Measurements from ENCODE around the gene HOXC9.

Gene HOXC9

DNA sequence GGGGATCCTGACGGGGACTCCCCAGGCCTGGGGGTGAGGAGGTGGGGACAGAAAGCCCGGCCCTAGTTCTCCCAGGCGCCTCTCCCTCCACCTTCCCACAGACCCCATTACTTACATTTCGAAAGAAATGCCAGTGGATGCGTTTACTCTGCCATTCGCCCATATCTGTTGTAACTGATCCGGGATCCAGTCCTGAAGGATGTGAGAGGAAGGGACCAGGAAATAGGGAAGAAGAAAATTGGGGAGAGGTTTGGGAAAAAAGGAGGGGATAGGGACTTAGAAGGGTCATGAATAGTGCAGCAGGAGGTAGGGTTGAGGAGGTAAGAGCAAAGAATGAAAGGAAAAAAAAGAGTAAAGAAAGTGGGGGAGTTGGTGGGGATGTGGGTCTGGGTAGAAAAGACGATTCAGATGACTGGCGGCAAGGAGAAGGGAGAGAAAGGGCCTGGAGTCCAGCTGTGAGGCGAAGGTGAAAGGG, 44.1 kb upstream of the HOXC9 start:
- no peak overlapping the region for H3K4me3 ChIP-seq (ENCODE audit: low read depth, low read length)
- no peaks in the 10 kb centered on the region for H3K36me3 ChIP-seq (ENCODE audit: control insufficient read depth in 2 of 2, insufficient read depth in 1 of 2, low read length in 2 of 2)
- H3K27ac ChIP-seq (ENCODE audit: extremely low read depth, low read depth, low read length), result no peak overlapping the region
- no peaks in the 10 kb centered on the region for H3K9me3 ChIP-seq (ENCODE audit: control insufficient read depth, insufficient read depth, low read depth, low read length)
- ChIA-PET POLR2A (no interaction called here), CTCF (interaction anchor here (0.8 kb wide), 1 partner anchor 246 kb away, joined by 3 read pairs; no protein-coding TSS in a partner anchor)
- TF ChIP-seq ZNF561 (tag by site-specific recombination; IDR thresholded peaks at IDR 0.05; ENCODE audit: borderline replicate concordance), result no peak
- TF ChIP-seq PRDM1 (tag by site-specific recombination; IDR thresholded peaks at IDR 0.05), result peak; percentile 77
- TF ChIP-seq ZNF776 (tag by site-specific recombination; IDR thresholded peaks at IDR 0.05; ENCODE audit: borderline replicate concordance), result no peak
- peaks cover 5% of the 10 kb centered on the region; the same call in 1 of the 2 replicates for H3K4me1 ChIP-seq (ENCODE audit: control insufficient read depth, insufficient read depth, low read length)

DNA sequence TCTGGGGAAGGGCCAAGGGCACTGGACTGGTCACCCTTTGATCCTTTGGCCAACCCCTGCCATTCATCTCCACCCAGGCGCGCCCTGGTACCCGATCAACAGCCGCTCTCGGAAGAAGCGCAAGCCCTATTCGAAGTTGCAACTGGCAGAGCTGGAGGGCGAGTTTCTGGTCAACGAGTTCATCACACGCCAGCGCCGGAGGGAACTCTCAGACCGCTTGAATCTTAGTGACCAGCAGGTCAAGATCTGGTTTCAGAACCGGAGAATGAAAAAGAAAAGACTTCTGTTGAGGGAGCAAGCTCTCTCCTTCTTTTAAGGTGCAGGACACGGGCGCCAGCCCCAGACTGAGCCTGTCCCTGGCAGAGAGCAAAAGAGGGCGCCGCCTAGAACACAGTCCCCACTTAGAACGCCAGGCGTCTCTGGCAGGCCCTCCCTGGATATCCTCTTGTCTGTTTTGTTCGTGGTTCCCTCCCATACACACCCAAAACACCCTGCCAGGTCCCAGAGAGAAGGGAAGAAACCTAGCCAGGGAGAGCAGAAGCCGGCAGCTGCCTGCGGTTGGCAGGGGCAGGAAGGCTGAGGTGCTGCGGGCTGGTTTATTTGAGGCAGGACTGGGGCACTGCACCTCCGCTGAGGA, 43.6 kb upstream of the HOXC9 start:
- Histone ChIP-seq H3K9me3 (ENCODE audit: control insufficient read depth, insufficient read depth, low read depth, low read length) (no peaks in the 10 kb centered on the region), H3K36me3 (ENCODE audit: control insufficient read depth in 2 of 2, insufficient read depth in 1 of 2, low read length in 2 of 2) (no peaks in the 10 kb centered on the region), H3K4me1 (ENCODE audit: control insufficient read depth, insufficient read depth, low read length) (peaks cover 5% of the 10 kb centered on the region; the same call in 1 of the 2 replicates), H3K27ac (ENCODE audit: extremely low read depth, low read depth, low read length) (no peak overlapping the region), H3K4me3 (ENCODE audit: low read depth, low read length) (no peak overlapping the region)
- TF ChIP-seq, protein P1, sequence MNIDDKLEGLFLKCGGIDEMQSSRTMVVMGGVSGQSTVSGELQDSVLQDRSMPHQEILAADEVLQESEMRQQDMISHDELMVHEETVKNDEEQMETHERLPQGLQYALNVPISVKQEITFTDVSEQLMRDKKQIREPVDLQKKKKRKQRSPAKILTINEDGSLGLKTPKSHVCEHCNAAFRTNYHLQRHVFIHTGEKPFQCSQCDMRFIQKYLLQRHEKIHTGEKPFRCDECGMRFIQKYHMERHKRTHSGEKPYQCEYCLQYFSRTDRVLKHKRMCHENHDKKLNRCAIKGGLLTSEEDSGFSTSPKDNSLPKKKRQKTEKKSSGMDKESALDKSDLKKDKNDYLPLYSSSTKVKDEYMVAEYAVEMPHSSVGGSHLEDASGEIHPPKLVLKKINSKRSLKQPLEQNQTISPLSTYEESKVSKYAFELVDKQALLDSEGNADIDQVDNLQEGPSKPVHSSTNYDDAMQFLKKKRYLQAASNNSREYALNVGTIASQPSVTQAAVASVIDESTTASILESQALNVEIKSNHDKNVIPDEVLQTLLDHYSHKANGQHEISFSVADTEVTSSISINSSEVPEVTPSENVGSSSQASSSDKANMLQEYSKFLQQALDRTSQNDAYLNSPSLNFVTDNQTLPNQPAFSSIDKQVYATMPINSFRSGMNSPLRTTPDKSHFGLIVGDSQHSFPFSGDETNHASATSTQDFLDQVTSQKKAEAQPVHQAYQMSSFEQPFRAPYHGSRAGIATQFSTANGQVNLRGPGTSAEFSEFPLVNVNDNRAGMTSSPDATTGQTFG (tag by site-specific recombination; IDR thresholded peaks at IDR 0.05; ENCODE audit: borderline replicate concordance), result no peak
- TF ChIP-seq ZFP37 (tag by site-specific recombination; IDR thresholded peaks at IDR 0.05), result no peak
- TF ChIP-seq ZEB2 (tag by site-specific recombination; IDR thresholded peaks at IDR 0.05), result no peak
- peak; percentile 86 for TF ChIP-seq BCL11B (tag by site-specific recombination; IDR thresholded peaks at IDR 0.05; ENCODE audit: low read depth)
- TF ChIP-seq ZNF571 (tag by site-specific recombination; IDR thresholded peaks at IDR 0.05), result no peak
- no peak for TF ChIP-seq ZNF660 (tag by site-specific recombination; IDR thresholded peaks at IDR 0.05)
- TF ChIP-seq, protein P2, sequence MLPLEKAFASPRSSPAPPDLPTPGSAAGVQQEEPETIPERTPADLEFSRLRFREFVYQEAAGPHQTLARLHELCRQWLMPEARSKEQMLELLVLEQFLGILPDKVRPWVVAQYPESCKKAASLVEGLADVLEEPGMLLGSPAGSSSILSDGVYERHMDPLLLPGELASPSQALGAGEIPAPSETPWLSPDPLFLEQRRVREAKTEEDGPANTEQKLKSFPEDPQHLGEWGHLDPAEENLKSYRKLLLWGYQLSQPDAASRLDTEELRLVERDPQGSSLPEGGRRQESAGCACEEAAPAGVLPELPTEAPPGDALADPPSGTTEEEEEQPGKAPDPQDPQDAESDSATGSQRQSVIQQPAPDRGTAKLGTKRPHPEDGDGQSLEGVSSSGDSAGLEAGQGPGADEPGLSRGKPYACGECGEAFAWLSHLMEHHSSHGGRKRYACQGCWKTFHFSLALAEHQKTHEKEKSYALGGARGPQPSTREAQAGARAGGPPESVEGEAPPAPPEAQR (tag by site-specific recombination; IDR thresholded peaks at IDR 0.05), result no peak
- CTCF ChIA-PET, result no interaction called here
- POLR2A ChIA-PET, result no interaction called here

DNA sequence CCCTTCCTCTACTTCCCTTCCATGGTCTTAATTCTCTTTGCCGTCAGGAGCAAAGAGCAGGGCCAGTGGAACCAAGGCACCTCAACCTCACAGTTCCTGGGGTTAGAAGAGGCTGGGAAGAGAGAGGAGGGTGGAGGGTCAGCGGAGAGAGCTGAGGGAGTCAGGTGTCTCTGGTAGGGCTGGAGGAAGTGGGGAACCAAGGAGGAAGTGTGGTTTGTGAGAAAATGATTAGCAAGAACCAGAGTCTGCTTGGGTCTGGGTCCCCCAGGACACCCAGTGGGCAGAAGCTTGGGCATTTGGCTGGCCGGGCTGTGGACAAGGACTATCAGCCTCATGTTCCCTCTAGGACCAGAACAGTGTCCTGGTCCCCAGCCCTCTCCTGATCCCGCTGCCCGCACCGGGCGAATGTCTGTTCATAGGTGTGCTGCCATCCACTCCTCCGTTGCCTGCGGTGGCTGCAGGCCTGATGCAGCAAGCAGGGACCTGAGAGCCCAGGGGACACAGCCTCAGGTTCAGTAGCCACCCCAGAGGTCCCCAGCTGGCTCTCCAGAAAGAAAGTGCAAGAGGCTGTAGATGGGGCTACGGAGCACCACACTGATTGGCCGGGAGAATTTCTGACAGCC, 42.9 kb upstream of the HOXC9 start:
- peaks cover 5% of the 10 kb centered on the region; the same call in 1 of the 2 replicates for H3K4me1 ChIP-seq (ENCODE audit: control insufficient read depth, insufficient read depth, low read length)
- no peak overlapping the region for H3K4me3 ChIP-seq (ENCODE audit: low read depth, low read length)
- ChIA-PET POLR2A (no interaction called here), CTCF (no interaction called here)
- no peaks in the 10 kb centered on the region for H3K9me3 ChIP-seq (ENCODE audit: control insufficient read depth, insufficient read depth, low read depth, low read length)
- H3K27ac ChIP-seq (ENCODE audit: extremely low read depth, low read depth, low read length), result no peak overlapping the region
- peaks cover 0 to 5% of the 10 kb centered on the region in 2 experiments; a peak in 1 of 3 replicates for H3K36me3 ChIP-seq (ENCODE audit: control insufficient read depth in 2 of 2, insufficient read depth in 1 of 2, low read length in 2 of 2)
- TF ChIP-seq ZNF112 (tag by site-specific recombination; IDR thresholded peaks at IDR 0.05) (no peak), ZBTB7A (tag by site-specific recombination; IDR thresholded peaks at IDR 0.05; ENCODE audit: low read depth) (no peak), KLF7 (tag by site-specific recombination; IDR thresholded peaks at IDR 0.05; ENCODE audit: borderline replicate concordance) (no peak), ZNF223 (tag by site-specific recombination; IDR thresholded peaks at IDR 0.05) (no peak), ZFP41 (tag by site-specific recombination; IDR thresholded peaks at IDR 0.05; ENCODE audit: borderline replicate concordance) (no peak)
- TF ChIP-seq, protein P3, sequence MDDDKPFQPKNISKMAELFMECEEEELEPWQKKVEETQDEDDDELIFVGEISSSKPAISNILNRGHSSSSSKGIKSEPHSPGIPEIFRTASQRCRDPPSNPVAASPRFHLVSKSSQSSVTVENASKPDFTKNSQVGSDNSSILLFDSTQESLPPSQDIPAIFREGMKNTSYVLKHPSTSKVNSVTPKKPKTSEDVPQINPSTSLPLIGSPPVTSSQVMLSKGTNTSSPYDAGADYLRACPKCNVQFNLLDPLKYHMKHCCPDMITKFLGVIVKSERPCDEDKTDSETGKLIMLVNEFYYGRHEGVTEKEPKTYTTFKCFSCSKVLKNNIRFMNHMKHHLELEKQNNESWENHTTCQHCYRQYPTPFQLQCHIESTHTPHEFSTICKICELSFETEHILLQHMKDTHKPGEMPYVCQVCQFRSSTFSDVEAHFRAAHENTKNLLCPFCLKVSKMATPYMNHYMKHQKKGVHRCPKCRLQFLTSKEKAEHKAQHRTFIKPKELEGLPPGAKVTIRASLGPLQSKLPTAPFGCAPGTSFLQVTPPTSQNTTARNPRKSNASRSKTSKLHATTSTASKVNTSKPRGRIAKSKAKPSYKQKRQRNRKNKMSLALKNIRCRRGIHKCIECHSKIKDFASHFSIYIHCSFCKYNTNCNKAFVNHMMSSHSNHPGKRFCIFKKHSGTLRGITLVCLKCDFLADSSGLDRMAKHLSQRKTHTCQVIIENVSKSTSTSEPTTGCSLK (tag by site-specific recombination; IDR thresholded peaks at IDR 0.05), result no peak
- TF ChIP-seq, protein P4, sequence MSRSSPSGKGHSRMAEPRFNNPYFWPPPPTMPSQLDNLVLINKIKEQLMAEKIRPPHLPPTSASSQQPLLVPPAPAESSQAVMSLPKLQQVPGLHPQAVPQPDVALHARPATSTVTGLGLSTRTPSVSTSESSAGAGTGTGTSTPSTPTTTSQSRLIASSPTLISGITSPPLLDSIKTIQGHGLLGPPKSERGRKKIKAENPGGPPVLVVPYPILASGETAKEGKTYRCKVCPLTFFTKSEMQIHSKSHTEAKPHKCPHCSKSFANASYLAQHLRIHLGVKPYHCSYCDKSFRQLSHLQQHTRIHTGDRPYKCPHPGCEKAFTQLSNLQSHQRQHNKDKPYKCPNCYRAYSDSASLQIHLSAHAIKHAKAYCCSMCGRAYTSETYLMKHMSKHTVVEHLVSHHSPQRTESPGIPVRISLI (tag by site-specific recombination; IDR thresholded peaks at IDR 0.05), result no peak
- TF ChIP-seq, protein P5, sequence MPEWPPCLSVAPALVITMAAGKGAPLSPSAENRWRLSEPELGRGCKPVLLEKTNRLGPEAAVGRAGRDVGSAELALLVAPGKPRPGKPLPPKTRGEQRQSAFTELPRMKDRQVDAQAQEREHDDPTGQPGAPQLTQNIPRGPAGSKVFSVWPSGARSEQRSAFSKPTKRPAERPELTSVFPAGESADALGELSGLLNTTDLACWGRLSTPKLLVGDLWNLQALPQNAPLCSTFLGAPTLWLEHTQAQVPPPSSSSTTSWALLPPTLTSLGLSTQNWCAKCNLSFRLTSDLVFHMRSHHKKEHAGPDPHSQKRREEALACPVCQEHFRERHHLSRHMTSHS (tag by site-specific recombination; IDR thresholded peaks at IDR 0.05), result no peak
- TF ChIP-seq, protein P6, sequence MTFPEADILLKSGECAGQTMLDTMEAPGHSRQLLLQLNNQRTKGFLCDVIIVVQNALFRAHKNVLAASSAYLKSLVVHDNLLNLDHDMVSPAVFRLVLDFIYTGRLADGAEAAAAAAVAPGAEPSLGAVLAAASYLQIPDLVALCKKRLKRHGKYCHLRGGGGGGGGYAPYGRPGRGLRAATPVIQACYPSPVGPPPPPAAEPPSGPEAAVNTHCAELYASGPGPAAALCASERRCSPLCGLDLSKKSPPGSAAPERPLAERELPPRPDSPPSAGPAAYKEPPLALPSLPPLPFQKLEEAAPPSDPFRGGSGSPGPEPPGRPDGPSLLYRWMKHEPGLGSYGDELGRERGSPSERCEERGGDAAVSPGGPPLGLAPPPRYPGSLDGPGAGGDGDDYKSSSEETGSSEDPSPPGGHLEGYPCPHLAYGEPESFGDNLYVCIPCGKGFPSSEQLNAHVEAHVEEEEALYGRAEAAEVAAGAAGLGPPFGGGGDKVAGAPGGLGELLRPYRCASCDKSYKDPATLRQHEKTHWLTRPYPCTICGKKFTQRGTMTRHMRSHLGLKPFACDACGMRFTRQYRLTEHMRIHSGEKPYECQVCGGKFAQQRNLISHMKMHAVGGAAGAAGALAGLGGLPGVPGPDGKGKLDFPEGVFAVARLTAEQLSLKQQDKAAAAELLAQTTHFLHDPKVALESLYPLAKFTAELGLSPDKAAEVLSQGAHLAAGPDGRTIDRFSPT (tag by site-specific recombination; IDR thresholded peaks at IDR 0.05), result no peak

Measured in HEK293 (cell line).